Stimulated activated CD4-positive, alpha-beta T cell treated with anti-CD3 and anti-CD28 coated beads, Interleukin-1b, Interleukin-23, amount 100 ng/mL, for 1 hour (primary cell): ENCODE results near the gene RBMY1D.
"Not testable (repeated sequence)": the region's sequence is repeated elsewhere in the genome, so short reads cannot be mapped to it uniquely, and the experiment has no call there.

Source experiments
- DNase-seq, 2 donors: peaks; one replicate each; pipeline ENCODE4 v3.0.0-alpha.2; 2020; ENCODE audit warnings: low read depth in 2 of 2

RBMY1D gene

GRCh38 chrY:21894426-21894825 lies at the start of gene RBMY1D:
RBMY1D (minus strand) TSS chrY:21894526; CDS start chrY:21892513, 2,013 bp downstream.
- DNase-seq = not testable (repeated sequence)

- DNase-seq = not testable (repeated sequence)
These were observed 23.6 kb upstream of the RBMY1D start, which contains the start of gene RBMY1E for GRCh38 chrY:21917932-21918331. RBMY1E (minus strand) TSS chrY:21918032; CDS start chrY:21916054, 1,978 bp downstream.

GRCh38 chrY:21869407-21870076 lies 24.8 kb downstream of the RBMY1D start:
- DNase-seq = not testable (repeated sequence)

GRCh38 chrY:21845481-21845880 lies 48.8 kb downstream of the RBMY1D start:
- no peak for DNase-seq

GRCh38 chrY:21842090-21842489 lies 52.2 kb downstream of the RBMY1D start:
- no peak for DNase-seq

- no peak for DNase-seq
These were observed 54.8 kb downstream of the RBMY1D start for GRCh38 chrY:21839489-21839888.

- DNase-seq = no peak
These were observed 58.0 kb downstream of the RBMY1D start for GRCh38 chrY:21836343-21836742.

- DNase-seq = no peak
These were observed 59.3 kb downstream of the RBMY1D start for GRCh38 chrY:21835052-21835451.
